Inflammatory macrophage (primary cell): Measurements from ENCODE around the gene SPACA6.

ENCODE experiments used
- DNase-seq, 2 donors: peaks; one replicate each; pipeline ENCODE4 v3.0.0-alpha.2; 2020 to 2022

Gene SPACA6

DNA sequence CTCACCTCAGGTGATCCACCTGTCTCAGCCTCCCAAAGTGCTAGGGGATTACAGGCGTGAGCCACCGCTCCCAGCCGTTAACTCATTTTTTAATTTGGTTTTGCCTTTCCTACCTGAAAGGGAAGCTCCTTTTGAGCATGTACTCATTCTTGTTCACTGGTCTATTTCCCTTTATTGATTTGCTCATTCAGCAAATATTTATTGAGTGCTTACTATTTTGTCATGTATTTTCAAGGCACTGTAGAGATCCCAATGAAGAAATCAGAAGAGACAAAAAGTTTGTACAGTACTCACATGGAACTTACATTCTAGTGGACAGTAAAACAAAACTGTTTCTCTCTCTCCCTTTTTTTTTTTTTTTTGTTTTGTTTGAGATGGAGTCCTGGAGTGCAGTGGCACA is 13.8 kb downstream of the SPACA6 start:
- DNase-seq = no peak

- no peak for DNase-seq
Measured at GRCh38 chr19:51708811-51709210, 15.7 kb downstream of the SPACA6 start.

GRCh38 chr19:51709575-51709974 is 16.4 kb downstream of the SPACA6 start:
- DNase-seq = no peak

DNA sequence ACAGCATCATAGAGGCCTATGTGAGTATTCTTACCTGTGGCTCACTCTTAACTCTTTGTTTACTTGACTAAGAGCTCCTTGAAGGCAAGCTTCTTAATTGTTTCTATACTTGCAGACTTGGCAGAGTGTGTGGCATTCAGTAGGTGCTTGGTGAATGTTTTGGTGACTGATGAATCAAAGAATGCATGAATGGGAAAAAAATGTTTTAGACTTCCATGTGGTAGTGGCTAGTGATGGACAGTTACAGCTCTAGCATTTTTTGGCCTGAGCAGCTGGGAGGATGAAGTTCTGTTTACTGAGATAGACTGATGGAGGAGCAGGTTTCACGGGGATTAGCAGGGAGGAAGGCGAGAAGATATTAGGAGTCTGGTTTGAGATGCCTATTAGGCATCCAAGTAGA is 17.0 kb downstream of the SPACA6 start:
- no peak for DNase-seq

GRCh38 chr19:51711702-51712101 is 18.6 kb downstream of the SPACA6 start:
- no peak for DNase-seq

GRCh38 chr19:51712461-51713081 is 19.4 kb downstream of the SPACA6 start:
- peak; percentile 7 to 11 for DNase-seq

GRCh38 chr19:51713319-51714285 is 20.5 kb downstream of the SPACA6 start:
- no peak for DNase-seq

- peak; percentile 37 to 57 for DNase-seq
Measured at GRCh38 chr19:51714848-51715247, 21.7 kb downstream of the SPACA6 start.

DNA sequence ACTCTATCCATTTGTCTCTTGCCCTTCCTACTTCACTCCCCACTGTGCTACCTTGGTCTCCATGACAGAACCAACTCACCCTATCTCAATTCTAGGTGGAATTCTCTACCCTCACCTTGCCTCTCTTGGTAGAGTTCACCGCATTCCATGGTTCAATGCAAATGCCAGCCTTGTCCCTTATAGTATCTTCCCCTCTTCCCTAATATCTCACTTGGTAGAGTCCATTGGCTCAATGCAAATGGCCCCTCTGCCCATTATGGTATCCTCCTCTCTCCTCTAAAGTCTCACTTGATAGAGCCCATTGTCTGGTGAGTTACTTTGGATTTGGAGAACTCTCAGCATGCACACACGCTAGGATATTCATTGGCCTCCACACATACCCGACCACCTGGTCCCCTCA is 22.7 kb downstream of the SPACA6 start:
- no peak for DNase-seq

DNA sequence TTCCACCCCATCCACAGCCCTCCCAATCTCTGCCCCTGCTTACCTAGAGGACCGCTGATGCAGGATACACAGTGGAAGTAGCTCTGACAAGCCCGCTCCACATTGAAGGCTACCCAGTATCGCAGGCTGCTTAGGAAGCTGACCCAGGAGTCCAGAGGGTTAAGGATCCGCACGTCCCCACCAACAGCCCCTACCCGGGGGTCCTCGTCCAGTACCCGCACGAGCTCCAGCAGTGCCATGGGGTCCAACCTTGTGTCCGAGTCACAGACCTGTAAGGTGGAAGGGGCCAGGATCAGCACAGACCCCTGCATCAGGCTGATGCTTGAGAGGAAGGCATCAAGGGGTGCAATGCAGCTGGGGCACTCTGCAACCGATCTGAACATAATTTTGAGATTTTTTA is 23.8 kb downstream of the SPACA6 start:
- no peak for DNase-seq

DNA sequence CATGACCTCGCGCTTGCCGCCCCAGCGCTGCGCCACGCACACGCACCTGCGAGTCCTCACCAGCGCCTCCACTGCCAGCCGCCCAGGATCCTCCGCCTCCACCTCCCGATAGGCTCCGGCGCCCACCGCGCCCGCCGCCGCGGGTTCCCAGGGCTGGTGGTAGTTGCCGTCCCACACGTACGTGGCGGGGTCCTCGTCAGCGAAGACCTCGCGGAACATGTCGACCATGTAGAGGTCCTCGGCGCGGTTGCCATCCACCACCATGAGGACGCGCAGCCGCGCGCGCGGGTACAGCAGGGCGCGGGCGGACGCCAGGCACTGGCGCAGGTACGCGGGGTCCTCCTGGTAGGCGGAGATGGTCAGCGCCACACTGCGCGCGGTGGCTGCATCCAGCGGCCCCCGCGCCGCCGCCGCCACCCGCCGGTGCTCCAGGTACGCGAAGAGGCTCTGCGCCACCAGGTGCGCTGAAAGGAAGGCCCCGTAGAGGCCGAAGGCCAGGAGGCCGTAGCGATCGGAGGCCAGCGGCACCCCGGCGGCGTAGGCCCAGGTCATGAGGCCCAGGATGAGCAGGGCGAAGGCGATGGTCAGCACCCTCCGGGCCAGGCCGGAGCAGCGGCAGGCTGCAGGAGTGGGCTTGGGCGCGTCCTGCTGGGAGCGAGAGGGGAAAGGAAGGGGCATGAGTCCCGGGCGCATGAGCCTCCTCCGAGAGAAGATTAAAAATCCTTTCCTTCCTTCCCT is 26.3 kb downstream of the SPACA6 start:
- no peak for DNase-seq

GRCh38 chr19:51721905-51722304 is 28.8 kb downstream of the SPACA6 start:
- DNase-seq = no peak

- DNase-seq = no peak
Measured at GRCh38 chr19:51722492-51722891, 29.4 kb downstream of the SPACA6 start.

DNA sequence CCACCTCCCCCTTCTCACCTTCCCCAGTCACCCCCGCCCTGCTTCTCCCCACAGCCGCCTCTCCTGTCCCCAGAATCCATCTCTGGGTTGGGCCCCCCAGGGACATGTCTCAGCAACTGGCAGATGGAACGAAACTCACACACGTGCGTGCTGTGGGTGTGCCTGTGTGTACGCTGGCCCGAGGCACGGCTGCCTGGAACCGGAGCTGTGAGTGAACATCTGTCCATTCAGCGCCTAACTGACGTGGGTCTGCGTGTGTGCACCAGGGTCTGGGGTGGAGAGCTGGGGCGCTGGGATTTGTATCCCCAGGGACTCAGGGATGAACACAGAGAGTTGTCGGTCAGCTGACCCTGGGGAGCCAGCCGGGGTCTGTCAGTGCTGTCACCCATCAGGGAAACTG is 31.4 kb downstream of the SPACA6 start:
- DNase-seq = no peak

DNA sequence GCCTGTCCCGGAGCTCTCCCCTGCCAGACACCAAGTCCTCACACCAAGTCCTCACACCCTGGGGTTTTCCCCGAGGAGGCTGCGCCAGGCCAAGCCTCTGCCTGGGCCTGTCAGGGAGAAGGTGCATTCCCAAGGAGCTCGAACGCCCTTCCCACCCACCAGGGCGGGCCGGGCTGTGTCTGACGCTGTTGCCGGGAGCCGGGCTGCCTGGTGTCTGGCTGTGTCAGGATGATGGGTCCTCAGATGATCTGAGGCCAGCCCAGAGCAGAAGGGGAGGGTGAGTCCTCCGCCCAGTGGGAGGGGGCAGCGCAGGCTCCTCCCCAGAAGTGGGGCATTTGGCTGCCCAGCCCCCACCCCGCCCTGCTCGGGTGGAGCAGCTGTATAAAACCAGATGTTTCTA is 32.9 kb downstream of the SPACA6 start:
- DNase-seq = no peak

- DNase-seq = no peak
Measured at GRCh38 chr19:51727349-51727880, 34.3 kb downstream of the SPACA6 start.

DNA sequence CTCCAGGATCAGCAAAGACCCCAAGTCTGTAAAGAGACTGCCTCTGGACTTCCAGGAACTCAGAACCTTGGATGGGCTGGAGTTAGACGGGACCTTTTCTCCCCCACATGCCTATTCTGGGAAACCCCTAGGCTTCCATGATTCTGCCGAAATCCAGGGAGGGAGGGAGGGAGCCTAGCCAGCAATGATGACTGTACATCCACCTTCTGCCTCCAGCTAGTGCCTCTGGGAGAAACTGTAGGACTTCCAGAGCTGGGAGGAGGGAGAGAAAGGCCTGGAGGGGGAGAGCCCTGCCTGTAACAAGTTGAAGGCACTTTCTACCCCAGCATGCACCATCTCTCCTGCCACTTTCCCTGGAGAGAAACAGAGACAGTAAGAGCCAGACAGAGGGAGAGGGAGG is 36.7 kb downstream of the SPACA6 start:
- DNase-seq = no peak

GRCh38 chr19:51733742-51734522 is 40.8 kb downstream of the SPACA6 start:
- no peak for DNase-seq

- DNase-seq = peak; percentile 98
Measured at GRCh38 chr19:51735759-51736449, 42.8 kb downstream of the SPACA6 start.

DNA sequence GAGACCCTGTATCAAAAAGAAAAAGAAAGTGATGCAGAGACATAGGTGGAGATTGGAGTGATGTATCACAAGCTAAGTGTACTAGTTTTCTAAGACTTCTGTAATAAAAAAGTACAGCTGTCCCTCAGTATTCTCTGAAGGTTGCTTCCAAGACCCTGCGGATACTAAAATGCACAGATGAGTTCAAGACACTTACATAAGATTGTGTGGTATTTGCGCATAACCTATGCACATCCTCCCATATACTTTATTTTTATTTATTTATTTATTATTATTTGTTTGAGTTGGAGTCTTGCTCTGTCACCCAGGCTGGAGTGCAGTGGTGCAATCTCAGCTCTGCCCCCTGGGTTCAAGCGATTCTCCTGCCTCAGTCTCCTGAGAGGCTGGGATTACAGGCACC is 44.3 kb downstream of the SPACA6 start:
- DNase-seq = no peak

- DNase-seq = no peak
Measured at GRCh38 chr19:51737924-51738323, 44.8 kb downstream of the SPACA6 start.

DNA sequence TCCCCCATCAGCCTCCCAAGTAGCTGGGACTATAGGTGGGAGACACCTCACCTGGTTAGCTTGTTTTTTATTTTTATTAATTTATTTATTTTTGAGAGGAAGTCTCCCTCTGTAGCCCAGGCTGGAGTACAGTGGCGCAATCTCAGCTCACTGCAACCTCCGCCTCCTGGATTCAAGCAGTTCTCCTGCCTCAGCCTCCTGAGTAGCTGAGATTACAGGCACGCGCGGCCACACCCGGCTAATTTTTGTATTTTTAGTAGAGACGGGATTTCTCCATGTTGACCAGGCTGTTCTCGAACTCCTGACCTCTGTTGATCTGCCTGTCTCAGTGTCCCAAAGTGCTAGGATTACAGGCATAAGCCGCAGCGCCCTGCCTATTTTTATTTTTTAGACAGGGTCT is 45.4 kb downstream of the SPACA6 start:
- DNase-seq = peak in 1 of 2 donors; percentile 26
